Vagina (tissue), 2 donors: ENCODE measurements around the gene C14orf119.

Experiments used
- CTCF ChIP-seq, 3 experiments: fragments of 450-650 bp in 2 of 3; fragments of 200-600 bp in 1 of 3; sonication (generic) in 1 of 3; IDR thresholded peaks; one replicate each; pipeline ENCODE4 v1.5.1; 2017 to 2019; ENCODE audit warnings: antibody characterized with exemption in 3 of 3, mild to moderate bottlenecking in 2 of 3, moderate library complexity in 2 of 3
- POLR2AphosphoS5 ChIP-seq, 2 donors: sonication (generic); formaldehyde crosslinking; IDR thresholded peaks; one replicate each; pipeline ENCODE4 v1.9.0; 2017; ENCODE audit warnings: antibody characterized with exemption in 2 of 2, mild to moderate bottlenecking in 2 of 2, low read depth in 1 of 2; ENCODE audit not compliant: insufficient read depth in 1 of 2

DNA sequence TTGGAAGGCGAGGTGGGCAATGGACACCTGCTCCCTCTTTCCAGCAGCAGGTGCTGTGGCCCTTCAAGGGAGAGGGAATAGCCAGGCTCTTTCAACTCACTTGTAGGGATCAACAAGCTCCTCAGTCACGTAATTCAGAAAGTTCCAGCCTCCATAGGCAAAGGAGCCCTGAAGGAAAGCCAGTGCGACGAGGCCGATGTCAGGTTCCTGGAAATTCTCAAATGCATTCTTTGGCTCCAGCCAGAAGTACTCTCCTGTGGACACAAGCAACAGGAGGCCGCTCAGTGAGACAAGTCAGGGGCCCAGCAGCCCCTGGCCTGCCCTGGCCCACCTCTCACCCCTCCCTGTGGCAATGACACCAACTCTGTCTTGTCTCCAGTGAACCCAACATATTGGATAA lies 45.1 kb downstream of the C14orf119 start:
- TF ChIP-seq CTCF (IDR thresholded peaks at IDR 0.05) = no peak
- TF ChIP-seq POLR2AphosphoS5 (IDR thresholded peaks at IDR 0.05; ENCODE audit: insufficient read depth in 1 of 2, low read depth in 1 of 2) = no peak
